Measurements from ENCODE around the gene DOCK1. TPM values are rescaled to one million over a fixed set of nuclear protein-coding genes. Genes with fewer than 3 reads are reported as not detected.

The DOCK1 gene
- total and polyA plus RNA-seq, 3 donors from 2014 or later, result 19.0 to 46.2 (median 32.0) TPM

DNA sequence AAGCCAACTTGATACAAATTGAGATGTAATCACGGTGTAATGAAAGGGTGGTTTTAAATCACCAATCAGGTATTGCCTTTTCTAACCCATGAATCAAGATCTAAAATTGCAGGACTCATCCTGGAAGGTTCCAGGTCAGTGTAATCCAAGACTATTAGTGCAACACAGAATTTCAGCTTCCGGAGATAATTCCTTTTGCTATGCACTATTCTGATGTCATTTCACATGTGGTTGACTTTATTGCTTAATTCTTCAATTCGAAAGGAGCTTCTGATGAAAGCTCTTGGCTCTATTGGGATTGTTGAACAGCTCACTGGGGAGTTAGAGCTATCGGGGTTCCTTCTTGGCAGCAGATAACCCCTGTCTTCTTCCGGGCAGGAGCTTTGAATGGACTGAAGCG is 438.6 kb downstream of the DOCK1 start:
- intact Hi-C loops (cut with DNase I; ENCODE audit: low total_unique reads), result no loop called here
- H3K4me1 ChIP-seq, result no peaks in the 10 kb centered on the region
- TF ChIP-seq POLR2A (IDR thresholded peaks at IDR 0.05) (no peak), CTCF (IDR thresholded peaks at IDR 0.05) (no peak)
- no peaks in the 10 kb centered on the region for H3K27me3 ChIP-seq
- 64 to 76% methylated on average over 6 of the region's 6 CpGs for WGBS, 2 donors
- H3K4me3 ChIP-seq, result no peak overlapping the region
- DNase-seq, result no peak
- no peaks in the 10 kb centered on the region for H3K9me3 ChIP-seq
- H3K36me3 ChIP-seq (ENCODE audit: low read depth, missing control alignments), result no peaks in the 10 kb centered on the region
- no peak overlapping the region for H3K27ac ChIP-seq

DNA sequence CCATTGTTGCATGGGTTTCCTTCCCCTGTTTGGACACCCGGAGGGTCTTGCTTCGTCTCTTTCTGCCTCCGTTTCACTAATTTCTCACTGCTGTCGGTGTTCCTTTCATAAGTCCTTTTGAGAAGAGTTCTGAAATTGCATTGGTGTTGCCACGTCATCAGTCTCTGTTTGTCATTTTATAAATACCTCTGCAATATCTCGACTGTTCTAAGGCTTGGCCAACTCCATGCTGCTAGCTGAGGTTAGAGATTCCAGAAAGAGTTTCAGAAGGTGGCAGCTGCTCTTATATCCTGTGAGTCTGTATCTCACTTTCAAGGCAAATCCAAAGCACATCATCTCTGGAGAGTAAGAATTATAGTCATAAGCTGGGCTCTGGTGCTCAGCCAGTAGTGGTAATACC is 439.1 kb downstream of the DOCK1 start:
- Histone ChIP-seq H3K36me3 (ENCODE audit: low read depth, missing control alignments) (no peaks in the 10 kb centered on the region), H3K27ac (no peak overlapping the region), H3K9me3 (no peaks in the 10 kb centered on the region), H3K4me1 (no peaks in the 10 kb centered on the region), H3K27me3 (no peaks in the 10 kb centered on the region), H3K4me3 (no peak overlapping the region)
- DNase-seq, result no peak
- 91 to 99% methylated on average over 6 of the region's 6 CpGs for WGBS, 2 donors
- no peak for TF ChIP-seq CTCF (IDR thresholded peaks at IDR 0.05)
- TF ChIP-seq POLR2A (IDR thresholded peaks at IDR 0.05), result no peak
- intact Hi-C loops (cut with DNase I; ENCODE audit: low total_unique reads), result no loop called here

- WGBS, 2 donors, result 90 to 97% methylated on average over 17 of the region's 17 CpGs
- Histone ChIP-seq H3K27me3 (no peaks in the 10 kb centered on the region), H3K27ac (no peak overlapping the region), H3K36me3 (ENCODE audit: low read depth, missing control alignments) (no peaks in the 10 kb centered on the region), H3K4me3 (no peak overlapping the region), H3K9me3 (no peaks in the 10 kb centered on the region), H3K4me1 (no peaks in the 10 kb centered on the region)
- intact Hi-C loops (cut with DNase I; ENCODE audit: low total_unique reads), result no loop called here
- no peak for TF ChIP-seq POLR2A (IDR thresholded peaks at IDR 0.05)
- no peak for TF ChIP-seq CTCF (IDR thresholded peaks at IDR 0.05)
- DNase-seq, result no peak
Observed at GRCh38 chr10:127345231-127345965, 440.2 kb downstream of the DOCK1 start.

DNA sequence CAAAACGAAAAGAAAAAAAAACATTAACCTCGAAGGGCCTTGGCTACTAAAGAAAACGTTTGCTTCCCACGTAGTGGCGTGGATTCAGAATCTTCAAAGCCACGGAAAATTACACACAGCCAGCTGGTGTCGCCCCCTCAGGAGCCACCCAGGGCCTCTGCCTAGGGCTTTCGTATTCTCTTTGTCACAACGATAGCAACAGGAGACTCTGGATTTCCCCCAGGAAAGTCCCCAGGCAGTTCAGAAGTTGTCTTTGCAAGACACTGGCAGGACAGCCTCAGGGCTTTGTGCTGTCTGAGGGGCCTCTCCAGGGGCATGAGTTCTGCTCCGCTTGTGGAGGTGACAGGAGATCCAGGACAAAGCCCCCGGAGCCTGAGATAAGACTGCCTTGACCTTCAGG is 441.4 kb downstream of the DOCK1 start:
- no peaks in the 10 kb centered on the region for H3K27me3 ChIP-seq
- intact Hi-C loops (cut with DNase I; ENCODE audit: low total_unique reads), result no loop called here
- DNase-seq, result no peak

More for the DNA sequence above, 441.4 kb downstream of the DOCK1 start:
- H3K9me3 ChIP-seq, result no peaks in the 10 kb centered on the region
- no peak overlapping the region for H3K27ac ChIP-seq
- no peaks in the 10 kb centered on the region for H3K36me3 ChIP-seq (ENCODE audit: low read depth, missing control alignments)
- H3K4me1 ChIP-seq, result no peaks in the 10 kb centered on the region
- H3K4me3 ChIP-seq, result no peak overlapping the region
- 78 to 80% methylated on average over 11 of the region's 11 CpGs for WGBS, 2 donors
- TF ChIP-seq CTCF (IDR thresholded peaks at IDR 0.05) (no peak), POLR2A (IDR thresholded peaks at IDR 0.05) (no peak)
